DLD1 (cell line): ENCODE data around the gene STPG1.

Experiments
- in situ Hi-C: cut with HindIII; loops from 2 replicates; pipeline ENCODE4 v1.10.0; 2017; ENCODE audit warnings: low sequenced_read_pairs

Gene STPG1

GRCh38 chr1:24403806-24404205, 9.8 kb downstream of the STPG1 start:
- in situ Hi-C loops: loop anchor here (25.0 kb wide), 1 partner anchor 92 kb away; the partner anchor contains the start of gene GRHL3

GRCh38 chr1:24400065-24400464, 13.5 kb downstream of the STPG1 start:
- in situ Hi-C loops: loop anchor here (25.0 kb wide), 1 partner anchor 88 kb away; the partner anchor contains the start of gene GRHL3

GRCh38 chr1:24393892-24394291, 19.7 kb downstream of the STPG1 start:
- in situ Hi-C loops: loop anchor here (5.0 kb wide), 1 partner anchor 197 kb away; no protein-coding TSS in a partner anchor

GRCh38 chr1:24392982-24393650, 20.5 kb downstream of the STPG1 start:
- in situ Hi-C loops: loop anchor here (5.0 kb wide), 1 partner anchor 196 kb away; no protein-coding TSS in a partner anchor

GRCh38 chr1:24392604-24392946, 21.0 kb downstream of the STPG1 start:
- in situ Hi-C loops: loop anchor here (5.0 kb wide), 1 partner anchor 195 kb away; no protein-coding TSS in a partner anchor

GRCh38 chr1:24391882-24392603, 21.5 kb downstream of the STPG1 start:
- in situ Hi-C loops: loop anchor here (5.0 kb wide), 1 partner anchor 195 kb away; no protein-coding TSS in a partner anchor

- in situ Hi-C loops: loop anchor here (5.0 kb wide), 1 partner anchor 194 kb away; no protein-coding TSS in a partner anchor
Observed at GRCh38 chr1:24390924-24391782, 22.4 kb downstream of the STPG1 start.

GRCh38 chr1:24389231-24389678, 24.3 kb downstream of the STPG1 start:
- in situ Hi-C loops: no loop called here

GRCh38 chr1:24388331-24388885, 25.2 kb downstream of the STPG1 start:
- in situ Hi-C loops: no loop called here

GRCh38 chr1:24387636-24388175, 25.9 kb downstream of the STPG1 start:
- in situ Hi-C loops: no loop called here

GRCh38 chr1:24386931-24387330, 26.7 kb downstream of the STPG1 start:
- in situ Hi-C loops: no loop called here

GRCh38 chr1:24386241-24386640, 27.3 kb downstream of the STPG1 start:
- in situ Hi-C loops: no loop called here

GRCh38 chr1:24385160-24385940, 28.2 kb downstream of the STPG1 start:
- in situ Hi-C loops: no loop called here

- in situ Hi-C loops: no loop called here
Observed at GRCh38 chr1:24384251-24385090, 29.1 kb downstream of the STPG1 start.

GRCh38 chr1:24383381-24383940, 30.1 kb downstream of the STPG1 start:
- in situ Hi-C loops: no loop called here

- in situ Hi-C loops: no loop called here
Observed at GRCh38 chr1:24382165-24382577, 31.4 kb downstream of the STPG1 start.

GRCh38 chr1:24381256-24381655, 32.3 kb downstream of the STPG1 start:
- in situ Hi-C loops: no loop called here

- in situ Hi-C loops: no loop called here
Observed at GRCh38 chr1:24380508-24380907, 33.1 kb downstream of the STPG1 start.
